ENCODE data around the gene F2.

F2 gene

DNA sequence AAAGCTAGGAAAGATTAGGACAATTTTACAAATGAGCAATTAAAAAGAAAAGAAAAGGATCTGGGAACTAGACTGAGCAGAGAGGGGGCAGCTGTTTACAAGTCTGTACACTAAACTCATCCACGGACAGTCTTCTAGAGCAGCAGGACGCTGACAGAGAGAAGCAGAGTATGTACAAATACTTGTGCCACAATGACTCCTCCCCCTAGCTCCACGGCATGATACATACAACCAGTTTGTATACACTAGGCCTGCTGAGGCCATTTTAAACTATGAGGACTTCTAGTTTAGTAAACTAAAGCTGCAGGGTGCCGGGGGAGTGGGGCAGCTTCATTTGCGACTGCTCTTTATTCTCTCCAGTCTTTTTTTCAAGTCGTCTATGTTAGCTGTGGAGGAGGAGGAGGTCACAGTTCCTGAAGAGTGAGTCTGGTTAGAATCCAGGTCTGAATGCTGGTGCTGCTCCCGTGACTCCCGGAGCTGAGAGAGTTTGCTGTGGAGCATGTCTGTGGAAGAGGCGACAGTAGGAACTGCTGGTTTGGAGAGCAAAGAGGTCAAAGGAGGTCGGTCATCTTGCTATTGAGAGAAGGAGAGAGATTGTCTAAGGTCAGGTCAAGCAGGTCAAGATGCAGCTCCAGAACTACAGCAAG, 24.8 kb downstream of the F2 start:
- no peak for DNase-seq

DNA sequence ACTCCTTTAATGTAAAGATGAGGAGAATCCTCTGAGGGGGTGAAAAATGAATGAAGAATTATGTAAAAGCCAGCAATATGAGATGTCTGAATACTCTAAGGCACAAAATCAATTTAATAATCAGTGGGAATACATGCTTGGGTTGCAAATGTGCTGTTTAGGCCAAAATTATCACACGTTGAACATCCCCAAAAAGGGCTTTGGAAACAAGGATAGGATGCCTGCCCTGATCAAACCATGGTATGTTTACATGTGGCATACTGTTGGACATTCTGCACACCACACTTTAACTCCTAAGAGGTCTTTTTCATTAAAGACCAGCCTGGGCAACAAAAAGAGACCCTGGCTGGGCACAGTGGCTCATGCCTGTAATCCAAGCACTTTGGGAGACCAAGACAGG, 26.3 kb downstream of the F2 start:
- DNase-seq: no peak

DNA sequence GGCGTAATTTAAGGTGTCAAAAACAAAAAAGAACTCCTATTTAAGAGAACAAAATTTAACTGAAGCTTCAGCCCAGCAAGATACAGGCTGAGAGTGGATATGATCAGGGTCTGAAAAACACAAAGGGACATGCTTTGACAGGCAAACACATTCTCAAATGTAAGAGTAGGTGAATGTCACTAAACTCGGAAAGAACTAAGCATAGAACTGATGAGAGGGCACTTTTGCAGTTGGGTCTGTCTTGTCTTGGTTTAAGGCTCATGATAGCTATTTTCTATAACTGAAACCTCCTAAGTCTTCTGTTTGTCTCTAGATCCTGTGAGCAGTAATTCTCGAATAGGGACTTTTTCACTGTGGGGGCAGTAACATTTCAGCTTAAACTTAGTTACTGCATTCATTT, 27.0 kb downstream of the F2 start:
- DNase-seq: no peak

DNA sequence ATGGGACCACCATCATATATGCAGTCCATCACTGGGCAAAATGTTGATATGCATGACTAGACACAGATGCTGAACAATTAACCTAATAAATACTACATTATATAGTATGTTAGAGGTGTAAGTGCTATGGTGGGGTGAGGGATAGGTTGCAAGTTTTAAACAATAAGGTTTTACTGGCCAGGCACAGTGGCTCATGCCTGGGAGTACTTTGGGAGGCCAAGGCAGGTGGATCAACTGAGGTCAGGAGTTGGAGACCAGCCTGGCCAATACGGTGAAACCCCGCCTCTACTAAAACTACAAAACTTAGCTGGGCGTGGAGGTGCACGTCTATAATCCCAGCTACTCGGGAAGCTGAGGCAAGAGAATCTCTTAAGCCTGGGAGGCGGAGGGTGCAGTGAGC, 28.1 kb downstream of the F2 start:
- DNase-seq: no peak

DNA sequence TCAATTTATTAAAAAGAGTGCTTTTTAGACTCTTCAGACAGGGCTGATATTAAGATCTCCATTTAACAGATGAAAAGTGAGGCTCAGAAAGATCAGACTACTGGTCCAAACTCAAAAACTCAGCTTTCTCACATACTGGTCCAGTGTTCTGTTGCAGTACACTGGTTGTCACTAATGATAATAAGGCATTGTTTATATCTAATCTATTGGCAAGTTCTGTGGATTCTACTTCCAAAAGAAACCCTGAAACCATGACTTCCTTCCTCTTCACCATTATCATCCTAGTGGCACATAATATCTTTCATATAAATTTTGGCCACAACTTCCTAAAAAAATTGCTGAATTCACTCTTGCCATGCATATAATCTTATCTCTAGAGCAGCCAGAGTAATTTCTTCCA, 36.9 kb downstream of the F2 start:
- no peak for DNase-seq

DNA sequence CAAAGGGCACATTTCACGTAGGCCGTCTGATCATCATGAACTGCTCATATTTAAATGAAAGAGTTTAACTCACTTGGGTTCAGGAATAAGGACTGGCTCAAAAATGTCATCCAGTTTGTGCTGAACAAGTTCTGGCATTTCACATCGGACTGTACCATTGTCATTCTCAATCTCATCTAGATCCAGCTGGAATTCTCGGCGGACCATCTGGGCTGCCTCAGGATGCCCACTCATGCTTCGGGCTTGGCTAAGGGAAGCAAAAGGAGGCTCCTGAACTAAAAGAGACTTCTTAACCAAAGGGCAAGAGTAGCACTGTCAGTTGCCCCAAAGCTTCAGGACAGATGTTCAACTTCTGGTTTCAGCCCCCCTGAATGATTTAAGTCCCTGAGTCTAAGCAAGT, 40.2 kb downstream of the F2 start:
- no peak for DNase-seq

DNA sequence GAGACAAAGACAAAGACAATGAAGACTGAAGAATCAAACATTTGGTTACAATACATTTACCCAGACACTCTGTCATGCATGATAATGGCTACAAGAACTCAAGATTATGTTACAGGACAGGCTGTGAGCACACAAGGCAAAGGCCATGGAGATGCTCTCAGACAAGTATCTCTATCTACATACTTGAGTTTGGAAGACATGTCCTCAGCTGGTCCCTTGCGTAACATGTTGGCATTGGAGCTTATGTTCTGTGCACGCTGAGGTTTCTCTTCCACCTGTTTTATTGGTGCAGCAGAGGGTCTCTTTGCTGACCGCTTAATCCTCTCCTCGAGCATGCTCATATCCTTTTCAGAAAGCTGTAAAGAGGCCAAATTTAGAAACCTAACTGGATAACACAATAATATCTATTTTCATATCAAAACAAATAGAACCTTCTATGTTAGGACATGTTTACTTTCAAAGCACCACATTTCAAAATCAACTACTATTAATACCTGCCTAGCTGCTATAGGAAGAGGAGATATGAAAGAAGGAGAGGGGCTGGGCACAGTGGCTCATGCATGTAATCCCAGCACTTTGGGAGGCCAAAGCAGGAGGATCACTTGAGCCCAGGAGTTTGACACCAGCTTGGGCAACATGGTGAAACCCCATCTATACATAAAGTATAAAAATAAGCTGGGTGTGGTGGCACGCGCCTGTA, 41.6 kb downstream of the F2 start:
- no peak for DNase-seq

DNA sequence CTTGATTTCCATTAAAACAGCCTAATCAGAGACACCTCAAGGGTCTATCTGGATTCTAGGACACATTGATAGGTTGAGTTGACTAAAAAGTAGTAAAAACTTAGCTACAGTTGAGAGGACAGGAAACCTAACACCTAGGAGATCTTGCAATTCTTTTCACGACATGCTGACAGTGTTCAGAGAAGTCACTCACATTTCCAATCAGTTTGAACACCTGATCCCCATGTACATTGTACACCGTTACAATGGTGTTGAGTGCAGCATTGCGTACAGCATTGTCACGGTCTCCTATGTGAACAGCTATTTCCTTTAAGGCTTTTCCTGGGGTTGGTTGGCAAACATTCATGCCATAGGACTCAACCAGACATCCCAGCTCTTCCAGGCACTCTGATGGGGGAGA, 42.8 kb downstream of the F2 start:
- no peak for DNase-seq

DNA sequence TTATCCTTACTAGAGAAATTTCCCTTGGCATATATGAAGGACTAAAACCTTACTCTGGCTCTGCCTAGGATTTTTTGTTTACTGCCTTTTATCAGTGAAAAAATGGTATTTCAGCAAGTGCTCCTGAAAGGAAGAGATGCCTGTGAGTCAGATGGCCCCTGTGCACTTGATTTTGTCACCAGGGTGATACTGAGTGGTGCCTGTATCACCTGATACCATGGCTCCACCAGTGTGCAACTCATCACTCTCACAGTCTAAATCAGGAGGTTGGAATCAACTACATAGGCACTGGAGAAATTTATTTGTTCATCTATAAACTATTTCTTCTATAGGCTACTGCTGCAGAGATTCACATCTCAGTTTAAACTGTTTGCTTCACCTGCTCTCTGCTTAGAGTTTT, 43.2 kb downstream of the F2 start:
- DNase-seq: no peak

DNA sequence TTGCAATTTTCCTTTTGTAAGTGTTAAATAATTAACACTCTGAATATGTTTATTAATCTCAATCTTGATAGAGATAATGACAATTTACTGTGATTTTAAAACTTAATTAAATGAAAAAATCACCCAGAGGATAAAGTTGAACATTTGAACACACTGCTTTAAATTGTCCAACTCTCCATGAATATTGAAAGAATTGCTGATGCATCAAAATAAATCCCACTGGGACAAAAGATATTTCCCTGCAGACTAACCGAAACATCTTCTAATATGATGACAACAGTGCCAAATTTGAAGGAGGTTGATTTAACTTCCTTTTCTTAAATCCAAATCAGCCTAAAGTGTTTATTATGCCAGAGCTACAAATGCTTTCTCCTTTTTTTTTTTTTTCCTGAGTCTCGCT, 47.6 kb downstream of the F2 start:
- DNase-seq: no peak

DNA sequence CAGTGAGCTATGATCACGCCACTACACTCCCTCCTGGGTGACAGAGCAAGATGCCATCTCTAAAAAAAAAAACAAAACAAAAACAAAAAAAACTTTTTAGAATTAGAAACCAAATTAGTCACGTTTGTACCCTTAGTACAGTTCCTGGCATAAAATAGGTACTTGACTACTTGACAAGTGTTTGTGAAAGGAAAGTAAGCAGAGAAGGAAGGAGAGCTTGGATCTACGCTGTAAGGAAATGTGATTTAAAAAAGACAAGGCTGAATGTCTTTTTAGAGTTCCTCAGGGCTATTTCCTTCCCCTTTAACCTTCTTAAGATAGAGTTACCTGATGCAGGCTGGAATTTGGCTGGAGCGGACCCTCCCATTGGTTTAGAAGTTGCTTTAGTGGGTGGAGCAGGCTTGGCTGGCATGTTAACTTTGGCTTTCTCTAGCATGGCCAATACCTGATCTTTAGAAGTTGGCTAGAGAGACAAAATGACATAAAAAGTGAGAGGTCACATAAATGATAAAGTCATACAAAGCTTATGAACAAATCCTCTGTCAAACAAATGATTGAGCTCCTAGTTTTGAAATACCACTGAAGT, 50.7 kb downstream of the F2 start:
- DNase-seq: no peak

DNA sequence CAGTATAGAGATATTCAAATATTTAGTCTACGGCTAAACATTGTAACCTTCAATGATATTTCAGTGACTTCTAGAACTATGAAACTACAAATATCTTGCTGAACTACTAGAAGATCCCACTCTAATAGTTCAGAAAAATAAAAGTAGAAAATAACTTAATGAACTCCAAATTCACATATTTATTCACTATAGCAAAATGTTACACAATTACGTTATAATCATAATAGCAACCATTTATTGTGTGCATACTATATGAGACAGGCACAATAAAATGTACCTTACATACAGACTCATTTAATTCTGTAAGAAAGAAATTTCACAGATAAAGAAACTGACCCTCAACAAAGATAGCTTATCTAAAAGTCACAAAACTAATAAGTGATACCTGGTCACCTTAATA, 57.9 kb downstream of the F2 start:
- DNase-seq: no peak

DNA sequence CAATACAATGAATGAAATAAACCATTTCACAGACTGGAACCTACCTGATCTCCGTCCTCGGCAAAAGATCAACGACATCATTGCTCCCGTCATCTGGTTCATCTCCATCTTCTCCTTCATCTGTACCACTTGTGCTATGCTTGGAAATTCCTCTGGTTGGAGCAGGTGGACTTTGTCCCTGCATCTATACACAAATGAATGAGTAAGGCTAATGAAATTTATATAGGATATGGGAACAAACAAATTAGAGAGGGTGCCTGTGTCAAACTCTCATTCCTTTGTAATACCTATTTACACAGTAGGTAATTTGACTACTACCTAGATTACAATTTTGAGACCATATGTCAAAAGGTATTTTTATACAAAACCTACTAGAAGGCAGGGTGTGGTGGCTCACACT, 59.4 kb downstream of the F2 start:
- DNase-seq: no peak

All from SW 1271 (cell line).